Activated CD8-positive, alpha-beta memory T cell treated with anti-CD3 and anti-CD28 coated beads, Interleukin-2, amount 50 U/mL, for 24 hours (primary cell): ENCODE results near the gene MEAF6.
"Not testable (repeated sequence)": the region's sequence is repeated elsewhere in the genome, so short reads cannot be mapped to it uniquely, and the experiment has no call there.

Experiments
- DNase-seq: peaks from one replicate; pipeline ENCODE4 v3.0.0-alpha.2; 2020; ENCODE audit errors: extremely low read depth

Gene MEAF6

DNA sequence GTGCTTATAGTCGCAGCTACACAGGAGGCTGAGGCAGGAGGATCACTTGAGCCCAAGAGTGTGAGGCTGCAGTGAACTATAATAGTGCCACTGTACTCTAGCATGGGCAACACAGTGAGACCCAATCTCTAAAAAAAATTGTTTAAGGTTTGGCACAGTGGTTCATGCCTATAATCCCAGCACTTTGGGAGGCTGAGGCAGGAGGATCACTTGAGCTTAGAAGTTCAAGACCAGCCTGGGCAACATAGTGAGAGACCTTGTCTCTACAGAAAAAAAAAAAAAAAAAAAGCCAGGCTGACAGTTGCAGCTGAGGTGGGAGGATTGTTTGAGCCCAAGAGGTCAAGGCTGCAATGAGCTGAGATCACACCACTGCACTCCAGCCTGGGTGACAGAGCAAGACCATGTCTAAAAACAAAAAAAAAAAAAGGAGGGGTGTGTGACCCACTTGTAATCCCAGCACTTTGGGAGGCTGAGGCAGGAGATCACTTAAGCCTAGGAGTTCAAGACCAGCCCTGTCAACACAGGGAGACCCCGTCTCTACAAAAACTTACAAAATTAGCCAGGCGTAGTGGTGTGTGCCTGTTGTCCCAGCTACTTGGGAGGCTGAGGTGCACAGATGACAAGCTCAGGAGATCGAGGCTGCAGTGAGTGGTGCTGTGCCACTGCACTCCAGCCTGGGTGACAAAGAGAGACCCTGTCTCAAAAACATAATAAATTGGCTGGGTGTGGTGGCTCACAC, 18.0 kb upstream of the MEAF6 start:
- not testable (repeated sequence) for DNase-seq

DNA sequence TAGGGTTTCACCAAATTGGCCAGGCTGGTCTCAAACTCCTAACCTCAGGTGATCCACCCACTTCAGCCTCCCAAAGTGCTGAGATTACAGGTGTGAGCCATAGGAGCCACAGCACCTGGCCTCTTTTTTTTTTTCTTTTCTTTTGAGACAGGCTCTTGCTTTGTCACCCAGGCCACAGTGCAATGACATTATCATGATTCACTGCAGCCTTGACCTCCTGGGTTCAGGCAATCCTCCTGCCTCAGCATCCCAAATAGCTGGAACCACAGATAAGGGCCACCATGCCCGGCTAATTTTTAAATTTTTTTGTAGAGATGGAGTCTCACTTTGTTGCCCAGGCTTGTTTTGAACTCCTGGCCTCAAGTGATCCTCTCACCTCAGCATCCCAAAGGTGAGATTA, 15.3 kb upstream of the MEAF6 start:
- not testable (repeated sequence) for DNase-seq

DNA sequence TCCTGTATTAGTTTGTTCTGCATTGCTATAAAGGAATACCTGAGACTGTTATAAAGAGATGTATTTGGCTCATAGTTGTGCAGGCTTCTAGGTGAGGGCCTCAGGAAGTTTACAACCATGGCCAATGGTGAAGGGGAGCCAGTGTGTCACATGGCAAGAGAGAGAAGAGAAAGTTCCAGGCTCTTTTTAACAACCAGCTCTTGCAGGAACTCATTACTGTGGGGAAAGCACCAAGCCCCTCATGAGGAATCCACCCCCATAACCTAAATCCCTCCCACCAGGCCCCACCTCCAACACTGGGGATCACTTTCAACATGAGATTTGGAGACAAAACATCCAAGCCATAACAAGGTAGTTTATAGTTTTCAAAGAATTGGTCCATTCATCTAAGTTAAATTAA, 5.0 kb upstream of the MEAF6 start:
- no peak for DNase-seq

DNA sequence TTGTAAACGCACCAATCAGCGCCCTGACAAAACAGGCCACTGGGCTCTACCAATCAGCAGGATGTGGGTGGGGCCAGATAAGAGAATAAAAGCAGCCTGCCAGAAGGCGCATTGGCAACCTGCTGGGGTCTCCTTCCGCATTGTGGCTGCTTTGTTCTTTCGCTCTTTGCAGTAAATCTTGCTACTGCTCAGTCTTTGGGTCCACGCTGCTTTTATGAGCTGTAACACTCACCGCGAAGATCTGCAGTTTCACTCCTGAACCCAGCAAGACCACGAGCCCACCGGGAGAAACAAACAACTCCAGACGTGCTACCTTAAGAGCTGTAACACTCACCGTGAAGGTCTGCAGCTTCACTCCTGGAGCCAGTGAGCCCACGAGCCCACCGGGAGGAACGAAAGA, 4.4 kb upstream of the MEAF6 start:
- peak; percentile 40 for DNase-seq

DNA sequence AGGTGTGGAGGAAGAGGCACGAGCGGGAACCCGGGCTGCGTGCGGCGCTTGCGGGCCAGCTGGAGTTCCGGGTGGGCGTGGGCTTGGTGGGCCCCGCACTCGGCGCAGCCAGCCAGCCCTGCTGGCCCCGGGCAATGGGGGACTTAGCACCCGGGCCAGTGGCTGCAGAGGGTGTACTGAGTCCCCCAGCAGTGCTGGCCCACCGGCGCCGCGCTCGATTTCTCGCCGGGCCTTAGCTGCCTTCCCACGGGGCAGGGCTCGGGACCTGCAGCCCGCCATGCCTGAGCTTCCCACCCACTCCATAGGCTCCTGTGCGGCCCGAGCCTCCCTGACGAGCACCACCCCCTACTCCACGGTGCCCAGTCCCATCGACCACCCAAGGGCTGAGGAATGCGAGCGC, 3.7 kb upstream of the MEAF6 start:
- DNase-seq = not testable (repeated sequence)

DNA sequence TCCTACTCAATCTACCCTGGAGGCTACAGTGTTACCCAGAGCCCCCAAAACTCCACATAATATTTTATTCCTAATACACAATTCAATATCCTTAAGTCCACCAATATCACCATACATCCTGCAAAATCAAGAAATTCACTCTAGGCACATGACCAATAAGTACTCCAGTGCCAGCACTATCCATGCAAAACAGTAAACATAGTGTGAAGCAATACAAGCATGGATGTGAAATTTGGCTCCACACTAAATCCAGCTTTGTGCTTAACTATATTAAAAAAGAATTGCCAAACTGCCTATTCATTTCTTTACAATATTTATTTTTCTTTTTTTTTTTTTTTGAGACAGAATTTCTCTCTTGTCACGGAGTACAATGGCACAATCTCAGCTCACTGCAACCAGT, 3.0 kb upstream of the MEAF6 start:
- no peak for DNase-seq

DNA sequence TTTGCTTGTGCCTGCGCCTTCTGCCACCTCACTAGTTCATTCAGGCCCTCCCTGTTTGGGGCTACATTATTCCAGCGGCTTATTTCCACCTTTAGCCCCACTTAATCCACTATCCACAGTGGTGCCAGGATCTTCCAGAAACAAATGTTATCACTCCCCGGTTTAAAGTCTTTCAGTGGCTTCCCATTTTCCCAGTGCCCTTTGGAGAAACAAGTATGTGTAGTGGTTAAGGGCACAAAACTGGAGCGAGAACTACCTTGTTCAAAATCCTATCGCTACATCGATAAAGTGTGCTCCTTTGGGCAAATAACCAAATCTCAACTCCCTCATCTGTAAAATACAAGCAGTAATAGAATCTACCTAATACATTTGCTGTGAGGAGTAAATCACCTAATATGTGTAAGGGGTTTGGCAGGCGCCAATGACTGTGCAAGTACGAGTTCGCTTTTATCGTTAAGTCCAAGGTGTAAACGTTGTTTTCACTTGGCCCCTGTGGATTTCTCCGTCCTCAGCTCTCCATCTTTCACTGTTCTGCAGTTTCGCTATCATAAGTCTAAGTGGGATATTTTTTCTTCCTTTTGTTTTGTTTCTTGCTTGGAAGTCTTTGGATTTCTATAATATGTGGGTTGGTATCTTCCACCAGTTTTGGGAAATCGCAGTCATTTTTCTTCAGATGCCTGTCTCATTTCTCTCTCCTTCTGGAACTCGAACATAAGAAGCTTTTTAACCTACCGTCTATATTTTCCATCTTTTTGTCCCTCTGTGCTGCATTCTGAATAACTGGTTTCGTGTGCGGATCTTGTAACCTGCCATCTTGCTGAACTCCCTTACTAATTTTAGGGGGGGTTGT, 844 bp upstream of the MEAF6 start:
- no peak for DNase-seq

DNA sequence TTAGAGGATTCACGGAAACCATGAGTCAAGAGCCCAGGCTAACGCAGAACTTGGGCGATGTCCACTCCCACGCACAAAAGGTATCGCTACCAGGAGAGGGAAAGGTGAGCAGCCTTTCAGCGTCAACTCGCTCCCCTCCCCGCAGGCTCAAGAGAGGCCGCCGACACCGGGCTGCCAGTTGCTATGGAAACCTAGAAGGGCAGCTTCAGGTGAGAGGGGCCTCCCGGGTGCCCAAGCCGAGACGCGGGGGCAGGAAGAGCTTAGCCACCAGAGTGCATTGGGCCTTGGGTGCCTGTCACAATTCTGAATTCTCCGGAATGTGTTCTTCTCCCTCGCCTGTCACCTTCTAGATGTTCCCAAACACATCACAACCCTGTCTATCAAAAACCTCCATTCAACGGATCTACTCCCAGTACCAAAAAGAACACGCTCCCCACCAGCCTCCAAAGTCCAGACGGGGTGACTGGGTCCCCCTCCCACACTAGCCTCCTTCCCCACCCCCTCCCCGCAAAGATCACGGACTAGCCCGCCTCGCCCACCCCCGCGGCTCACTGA, 694 bp downstream of the MEAF6 start:
- no peak for DNase-seq

DNA sequence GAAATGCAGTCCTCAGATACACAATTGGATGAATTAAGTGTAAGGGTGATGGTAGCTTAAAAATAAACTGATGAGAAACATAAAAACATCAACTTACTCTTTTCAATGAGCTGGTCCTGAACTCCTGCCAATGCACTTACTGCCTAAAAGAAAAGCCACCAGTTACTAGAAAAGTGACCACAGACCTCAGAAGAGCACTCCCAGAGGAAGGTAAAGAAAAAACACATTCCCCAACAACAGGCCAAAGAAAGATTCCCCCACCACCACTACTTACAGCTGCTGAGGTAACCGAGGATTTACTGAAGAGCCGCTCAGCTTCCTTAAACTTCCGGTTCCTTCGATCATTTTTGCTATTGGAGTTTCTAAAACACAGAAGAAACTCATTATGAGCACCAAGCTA, 5.4 kb downstream of the MEAF6 start:
- no peak for DNase-seq

DNA sequence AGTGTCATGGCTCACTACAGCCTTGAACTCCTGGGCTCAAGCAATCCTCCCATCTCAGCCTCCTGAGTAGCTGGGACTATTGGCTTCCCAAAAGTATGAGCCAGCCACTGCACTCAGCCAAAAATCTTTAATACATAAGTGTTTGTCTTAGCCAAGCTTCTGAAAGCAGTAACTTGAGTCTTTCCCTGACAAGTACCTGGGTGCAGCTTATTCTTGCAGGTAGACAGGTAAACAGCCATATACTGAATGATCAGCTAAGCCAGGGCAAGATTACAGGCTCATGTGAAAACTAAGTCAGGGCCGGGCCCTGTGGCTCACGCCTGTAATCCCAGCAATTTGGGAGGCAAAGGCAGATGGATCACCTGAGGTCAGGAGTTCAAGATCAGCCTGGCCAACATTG, 7.8 kb downstream of the MEAF6 start:
- DNase-seq = no peak

DNA sequence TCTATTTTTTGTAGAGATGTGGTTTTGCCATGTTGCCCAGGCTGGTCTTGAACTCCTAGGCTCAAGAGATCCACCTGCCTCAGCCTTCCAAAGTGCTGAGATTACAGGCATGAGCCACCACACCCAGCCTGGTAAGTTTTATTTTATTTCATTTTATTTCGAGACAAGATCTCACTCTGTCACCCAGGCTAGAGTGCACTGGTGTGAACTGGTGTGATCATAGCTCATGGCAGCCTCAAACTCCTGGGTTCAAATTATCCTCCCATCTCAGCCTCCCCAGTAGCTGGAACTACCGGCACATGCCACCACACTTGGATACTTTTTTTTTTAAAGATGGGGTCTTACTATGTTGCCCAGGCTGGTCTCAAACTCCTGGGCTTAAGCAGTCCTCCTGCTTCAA, 11.8 kb downstream of the MEAF6 start:
- DNase-seq = not testable (repeated sequence)

DNA sequence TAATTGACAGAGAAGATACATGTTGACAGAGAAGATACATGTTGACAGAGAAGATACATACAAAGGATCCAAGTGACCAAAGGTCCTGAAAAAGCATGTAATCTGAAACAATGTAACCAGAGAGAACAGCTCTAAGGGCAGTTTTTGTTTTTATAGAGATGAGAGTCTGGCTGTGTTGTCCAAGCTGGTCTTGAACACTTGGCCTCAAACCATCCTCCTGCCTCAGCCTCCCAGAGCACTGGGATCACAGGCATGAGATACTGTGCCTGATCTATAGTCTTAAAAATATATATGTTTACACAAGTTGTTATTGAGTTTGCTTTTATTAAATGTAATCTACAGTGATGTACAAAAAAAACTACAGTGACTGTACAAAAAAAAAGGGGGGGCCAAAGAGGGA, 12.5 kb downstream of the MEAF6 start:
- no peak for DNase-seq

DNA sequence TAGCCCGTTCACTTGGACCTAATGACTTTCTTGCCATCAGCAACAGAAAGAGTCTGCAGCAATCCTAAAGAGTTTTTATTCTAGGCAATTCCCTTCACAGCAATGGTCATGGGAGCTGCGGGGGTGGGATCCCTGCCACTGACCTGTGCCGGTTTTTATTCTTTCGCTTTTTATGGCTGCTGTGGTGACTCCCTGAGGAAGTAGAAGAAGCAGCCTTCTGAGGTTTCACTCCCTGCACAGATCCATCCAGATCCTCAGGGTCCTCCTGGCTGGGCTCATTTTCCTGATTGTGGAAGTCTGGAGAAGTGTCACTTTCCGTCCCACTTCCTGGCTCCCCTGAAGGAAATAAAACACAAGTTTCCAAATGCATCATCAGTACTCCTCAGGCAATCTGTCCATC, 12.9 kb downstream of the MEAF6 start:
- DNase-seq = no peak

DNA sequence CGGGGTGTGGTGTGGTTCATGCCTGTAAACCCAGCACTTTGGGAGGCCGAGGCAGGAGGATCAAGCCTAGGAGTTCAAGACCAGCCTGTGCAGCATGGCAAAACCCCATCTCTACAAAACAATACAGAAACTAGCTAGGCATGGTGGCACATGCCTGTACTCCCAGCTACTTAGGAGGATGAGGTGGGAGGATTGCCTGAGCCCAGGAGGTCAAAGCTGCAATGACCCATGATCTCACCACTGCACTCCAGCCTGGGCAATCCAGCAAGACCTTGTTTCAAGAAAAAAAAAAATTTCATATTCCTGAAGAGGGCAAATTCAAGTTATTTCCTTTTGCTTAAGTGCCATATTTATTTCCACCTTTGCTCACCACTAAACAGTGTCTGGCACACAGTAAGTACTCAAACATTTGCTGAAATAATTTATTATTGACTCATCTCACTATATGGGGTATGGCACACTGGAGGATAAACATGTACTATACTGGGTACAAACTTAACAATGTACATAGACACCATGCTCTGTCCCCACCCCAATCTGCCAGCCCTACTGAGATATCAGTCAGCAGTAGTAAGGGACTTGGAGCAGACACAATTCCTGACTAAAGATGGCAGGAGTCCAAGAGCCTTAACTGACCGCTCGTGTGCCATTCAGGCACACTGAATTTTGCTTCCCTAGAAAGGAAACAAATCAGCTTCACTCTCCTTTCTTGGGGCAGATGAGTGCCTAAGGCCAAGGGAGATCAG, 15.5 kb downstream of the MEAF6 start:
- no peak for DNase-seq

DNA sequence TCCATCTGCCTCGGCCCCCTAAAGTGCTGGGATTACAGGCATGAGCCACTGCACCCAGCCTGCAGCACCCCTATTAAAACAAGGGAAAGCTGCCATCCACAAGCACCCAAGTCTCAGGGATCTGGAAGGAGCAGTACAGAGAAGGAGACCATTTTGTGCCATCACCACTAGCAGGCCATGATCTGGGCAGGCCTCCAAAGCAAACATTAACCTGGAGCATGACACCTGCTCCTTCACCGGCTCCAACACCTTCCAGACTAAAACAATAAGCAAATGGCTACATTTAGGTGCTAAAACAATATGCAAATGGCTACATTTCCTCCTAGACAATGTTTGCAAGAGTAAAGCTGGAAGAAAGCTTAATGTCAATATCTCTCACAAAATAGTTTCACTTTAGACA, 16.7 kb downstream of the MEAF6 start:
- no peak for DNase-seq

DNA sequence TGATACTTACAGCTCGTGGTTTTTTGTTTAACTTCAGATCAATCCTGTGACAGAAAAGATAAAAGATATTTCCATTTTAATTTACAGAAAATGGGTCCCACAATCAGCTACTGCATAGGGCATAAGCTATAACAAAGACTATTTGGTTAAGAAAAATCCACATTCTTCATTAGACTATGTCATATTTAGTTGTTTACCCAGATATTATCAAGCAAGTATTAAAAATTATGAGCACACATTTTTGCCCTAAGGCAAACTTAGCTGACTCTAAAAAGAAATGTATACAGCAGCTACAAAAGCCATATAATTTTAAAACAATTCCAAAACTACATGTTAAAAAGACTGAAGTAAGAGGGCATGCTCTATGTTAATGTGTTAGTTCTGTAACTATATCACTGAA, 18.7 kb downstream of the MEAF6 start:
- DNase-seq = no peak

DNA sequence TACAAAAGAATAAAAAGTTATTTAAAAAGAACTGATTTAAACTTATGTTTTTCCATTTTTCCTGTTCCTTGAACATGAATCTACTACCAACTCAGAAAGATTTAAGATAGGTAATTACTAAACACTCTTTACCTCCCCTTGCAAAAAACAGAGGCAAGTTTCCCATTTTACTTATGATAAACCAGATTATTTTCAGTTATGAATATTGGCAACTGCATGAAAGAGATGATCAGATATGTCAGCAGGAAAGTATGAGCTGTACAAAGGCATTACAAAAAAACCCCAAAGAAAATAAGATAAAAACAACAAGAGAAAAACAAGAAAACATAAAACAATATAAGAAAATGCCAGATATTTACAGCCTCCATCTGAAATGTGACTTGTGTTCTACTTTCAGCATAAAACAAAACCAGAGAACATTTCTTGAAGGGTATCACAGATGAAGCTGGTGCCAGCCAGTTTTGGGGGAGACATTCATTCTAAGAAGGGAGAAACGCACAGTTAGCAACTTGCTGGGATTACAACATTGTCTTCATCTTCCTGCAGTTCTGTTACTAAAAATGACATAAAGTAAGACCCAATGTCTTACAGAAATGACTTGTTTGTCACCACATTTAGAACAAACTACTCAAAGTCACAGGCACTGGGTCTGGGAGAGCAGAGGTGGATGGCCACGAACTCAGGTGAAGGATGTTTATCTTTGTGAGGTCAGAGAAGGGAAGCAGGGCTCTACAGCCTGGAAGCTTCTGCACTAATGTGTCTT, 21.0 kb downstream of the MEAF6 start:
- no peak for DNase-seq

DNA sequence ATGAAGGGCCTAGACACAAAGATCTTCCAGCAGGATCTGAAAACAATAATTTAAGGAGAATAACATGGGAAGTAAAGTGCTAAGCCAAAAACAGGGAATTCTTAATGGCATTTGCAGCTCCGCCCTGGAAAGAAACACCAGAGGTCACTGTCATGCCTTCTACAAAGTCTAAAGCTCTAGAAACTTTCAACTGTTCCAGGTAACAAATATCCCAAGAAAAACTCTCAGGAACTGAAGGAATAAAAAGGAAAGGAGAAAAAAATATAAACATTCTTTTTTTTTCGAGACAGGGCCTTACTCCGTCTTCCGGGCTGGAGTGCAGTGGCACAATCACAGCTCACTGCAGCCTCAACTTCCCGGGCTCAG, 27.0 kb downstream of the MEAF6 start:
- DNase-seq = no peak

DNA sequence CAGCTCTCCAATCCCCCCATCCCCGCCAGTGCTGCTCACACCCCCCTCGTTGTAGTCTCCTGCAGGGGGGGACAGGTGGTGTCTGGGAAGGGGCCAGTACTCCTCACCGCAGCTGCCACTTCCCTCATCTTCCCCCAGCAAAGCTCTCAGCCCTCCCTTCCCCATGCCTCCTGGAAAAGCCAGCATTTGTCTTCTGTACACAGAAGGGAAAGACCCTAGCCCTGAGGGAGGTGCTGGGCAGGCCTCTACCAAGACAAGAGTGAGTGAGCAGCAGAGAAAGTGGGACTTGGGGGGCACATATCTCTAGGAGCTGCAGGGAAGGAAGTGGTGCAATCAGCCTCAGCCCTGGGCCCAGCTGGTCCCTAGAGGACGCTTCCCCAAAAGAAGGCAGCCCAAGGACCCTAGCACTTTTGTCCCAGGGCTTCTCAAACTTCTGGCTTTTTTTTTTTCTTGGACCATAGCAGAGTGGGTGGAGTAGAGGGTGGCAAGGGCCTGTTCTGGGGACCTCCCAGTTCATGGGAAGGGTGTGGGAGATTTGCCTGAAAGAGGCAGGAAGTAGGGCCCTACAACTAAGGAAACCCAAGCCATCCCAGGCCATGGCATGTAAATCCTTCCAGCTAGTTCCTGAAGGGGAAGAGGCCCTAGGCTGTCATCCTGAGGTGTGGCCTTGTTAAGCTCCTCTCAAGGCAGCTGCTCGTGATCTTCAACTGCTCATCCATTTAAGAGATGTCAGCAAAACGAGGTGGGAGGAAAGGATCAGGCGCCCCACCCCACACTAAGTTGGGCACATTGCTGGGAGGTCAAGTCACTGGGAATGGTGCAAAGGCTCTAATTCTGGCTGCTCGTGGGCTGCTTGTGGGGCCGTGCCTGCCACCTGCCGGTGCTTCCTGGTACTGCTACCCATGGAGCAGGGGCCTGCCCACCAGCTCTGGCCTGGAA, 27.6 kb downstream of the MEAF6 start:
- DNase-seq = no peak

DNA sequence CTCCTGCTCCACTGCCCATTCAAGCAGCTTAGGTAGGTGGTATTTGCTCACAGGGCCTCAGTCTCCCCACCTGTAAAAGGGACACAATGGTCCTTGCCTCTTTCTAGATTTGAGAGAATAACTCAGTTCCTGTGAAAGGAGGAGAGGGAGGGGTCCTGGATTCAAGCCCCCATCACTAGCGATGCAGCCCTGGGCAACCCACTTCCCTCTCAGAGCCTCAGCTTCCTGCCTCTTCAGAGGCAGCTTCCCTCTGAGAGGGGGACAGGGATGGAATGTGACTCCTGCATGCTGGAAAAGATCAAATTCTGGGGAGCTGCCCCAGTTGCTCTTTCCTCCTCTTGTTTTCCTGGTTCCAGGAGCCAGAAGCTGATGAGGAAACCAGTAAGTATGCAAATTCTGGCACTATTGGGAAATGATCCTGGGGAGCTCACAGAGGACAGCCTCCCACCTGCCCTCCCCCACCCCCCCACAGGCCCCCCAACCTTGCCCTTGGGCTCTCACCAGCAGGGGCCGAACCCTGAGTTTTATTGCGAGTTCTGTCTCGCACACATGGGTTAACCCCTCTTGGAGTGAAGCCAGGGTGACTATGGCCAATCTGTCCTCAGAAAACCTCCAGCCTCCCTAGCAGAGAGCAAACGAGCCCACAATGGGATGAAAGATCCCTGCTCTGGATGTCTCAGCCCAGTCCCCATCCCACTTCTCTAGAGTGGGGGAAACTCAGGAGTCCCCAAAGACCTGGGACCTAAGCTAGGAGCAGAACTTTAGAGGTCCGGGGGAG, 28.5 kb downstream of the MEAF6 start:
- DNase-seq = no peak
